ENCODE results near the gene ABLIM1. TPM values are rescaled to one million over a fixed set of nuclear protein-coding genes. Genes with fewer than 3 reads are reported as not detected.
A peak's percentile ranks its signal among the peaks of the same experiment; 100 is the strongest.

The ABLIM1 gene
- total RNA-seq, 1 experiment from 2014 or later: 79.3 TPM

- H3K27me3 Mint-ChIP-seq (ENCODE audit: insufficient read depth, unreplicated experiment): no peaks in the 10 kb centered on the region
- no peak for TF ChIP-seq CTCF (IDR thresholded peaks at IDR 0.05; ENCODE audit: insufficient read depth in 1 of 2, low read depth in 1 of 2, low read length in 1 of 2, severe bottlenecking in 1 of 2, unreplicated experiment in 1 of 2)
- Histone ChIP-seq H3K27me3 (replicated peaks; ENCODE audit: control insufficient read depth, insufficient read depth, low read length) (no peaks in the 10 kb centered on the region), H3K9me3 (no peaks in the 10 kb centered on the region), H3K36me3 (ENCODE audit: control insufficient read depth, insufficient read depth, low read length) (no peaks in the 10 kb centered on the region), H3K4me1 (peaks cover 42% of the 10 kb centered on the region), H3K4me3 (ENCODE audit: low read depth, low read length) (no peak overlapping the region)
- H3K36me3 Mint-ChIP-seq (ENCODE audit: insufficient read depth, unreplicated experiment): no peaks in the 10 kb centered on the region
- peak overlapping the region; percentile 69 for H3K4me3 Mint-ChIP-seq (ENCODE audit: unreplicated experiment)
- H3K4me1 Mint-ChIP-seq (ENCODE audit: low read depth, unreplicated experiment): peaks cover 30% of the 10 kb centered on the region
- BruUV-seq (replicated peaks): no TSS peak
- intact Hi-C loops (cut with micrococcal nuclease; ENCODE audit: unreplicated experiment): loop anchor here (1.0 to 2.0 kb wide), 3 partner anchors 30 to 61 kb away; no protein-coding TSS in a partner anchor
- DNase-seq: no peak
- no peaks in the 10 kb centered on the region for H3K9me3 Mint-ChIP-seq (ENCODE audit: unreplicated experiment)
- CTCF ChIA-PET: interaction anchor here (0.5 kb wide), 1 partner anchor 222 kb away, joined by 3 read pairs; no protein-coding TSS in a partner anchor
- peak overlapping the region; percentile 75 for H3K27ac Mint-ChIP-seq (ENCODE audit: unreplicated experiment)
- POLR2A ChIA-PET: interaction anchor here (0.7 kb wide), 1 partner anchor 53 kb away, joined by 3 read pairs; no protein-coding TSS in a partner anchor
These were observed 27.4 kb upstream of the ABLIM1 start for GRCh38 chr10:114685456-114685855.

- Mint-ChIP-seq H3K9me3 (ENCODE audit: unreplicated experiment) (no peaks in the 10 kb centered on the region), H3K4me1 (ENCODE audit: low read depth, unreplicated experiment) (peaks cover 30% of the 10 kb centered on the region), H3K4me3 (ENCODE audit: unreplicated experiment) (peak overlapping the region; percentile 69), H3K36me3 (ENCODE audit: insufficient read depth, unreplicated experiment) (no peaks in the 10 kb centered on the region), H3K27me3 (ENCODE audit: insufficient read depth, unreplicated experiment) (no peaks in the 10 kb centered on the region), H3K27ac (ENCODE audit: unreplicated experiment) (peak overlapping the region; percentile 75)
- no peaks in the 10 kb centered on the region for H3K36me3 ChIP-seq (ENCODE audit: control insufficient read depth, insufficient read depth, low read length)
- ChIA-PET POLR2A (interaction anchor here (0.7 to 1.3 kb wide), 3 partner anchors 21 to 254 kb away, joined by 3 read pairs; partner anchors contain the start of gene TRUB1), CTCF (interaction anchor here (1.0 kb wide), 1 partner anchor 29 kb away, joined by 5 read pairs; no protein-coding TSS in a partner anchor)
- no TSS peak for BruUV-seq (replicated peaks)
- no peak for TF ChIP-seq CTCF (IDR thresholded peaks at IDR 0.05; ENCODE audit: insufficient read depth in 1 of 2, low read depth in 1 of 2, low read length in 1 of 2, severe bottlenecking in 1 of 2, unreplicated experiment in 1 of 2)
- H3K27me3 ChIP-seq (replicated peaks; ENCODE audit: control insufficient read depth, insufficient read depth, low read length): no peaks in the 10 kb centered on the region
- intact Hi-C loops (cut with micrococcal nuclease; ENCODE audit: unreplicated experiment): loop anchor here (1.0 to 2.0 kb wide), 3 partner anchors 30 to 60 kb away; no protein-coding TSS in a partner anchor
- no peak overlapping the region; the same call in 1 of the 2 replicates for H3K4me3 ChIP-seq (ENCODE audit: low read depth, low read length)
- DNase-seq: peak; percentile 47 to 70
- H3K9me3 ChIP-seq: no peaks in the 10 kb centered on the region
- peaks cover 42% of the 10 kb centered on the region for H3K4me1 ChIP-seq
These were observed 26.7 kb upstream of the ABLIM1 start for GRCh38 chr10:114684822-114685209.

GRCh38 chr10:114684084-114684821 is 26.2 kb upstream of the ABLIM1 start:
- Mint-ChIP-seq H3K4me3 (ENCODE audit: unreplicated experiment) (peak overlapping the region; percentile 69), H3K4me1 (ENCODE audit: low read depth, unreplicated experiment) (peaks cover 30% of the 10 kb centered on the region), H3K36me3 (ENCODE audit: insufficient read depth, unreplicated experiment) (no peaks in the 10 kb centered on the region), H3K9me3 (ENCODE audit: unreplicated experiment) (no peaks in the 10 kb centered on the region), H3K27me3 (ENCODE audit: insufficient read depth, unreplicated experiment) (no peaks in the 10 kb centered on the region), H3K27ac (ENCODE audit: unreplicated experiment) (peak overlapping the region; percentile 75)
- TSS peak; percentile 74 for BruUV-seq (replicated peaks)
- Histone ChIP-seq H3K4me3 (ENCODE audit: low read depth, low read length) (peak overlapping the region; percentile 20), H3K9me3 (no peaks in the 10 kb centered on the region), H3K27me3 (replicated peaks; ENCODE audit: control insufficient read depth, insufficient read depth, low read length) (no peaks in the 10 kb centered on the region), H3K36me3 (ENCODE audit: control insufficient read depth, insufficient read depth, low read length) (no peaks in the 10 kb centered on the region), H3K4me1 (peaks cover 42% of the 10 kb centered on the region)
- ChIA-PET POLR2A (interaction anchor here (1.1 to 1.3 kb wide), 2 partner anchors 20 to 254 kb away, joined by 3 read pairs; partner anchors contain the start of gene TRUB1), CTCF (interaction anchor here (1.0 kb wide), 1 partner anchor 29 kb away, joined by 5 read pairs; no protein-coding TSS in a partner anchor)
- peak; percentile 42 to 53 for DNase-seq
- intact Hi-C loops (cut with micrococcal nuclease; ENCODE audit: unreplicated experiment): loop anchor here (2.0 kb wide), 1 partner anchor 59 kb away; no protein-coding TSS in a partner anchor
- TF ChIP-seq CTCF (IDR thresholded peaks at IDR 0.05; ENCODE audit: insufficient read depth in 1 of 2, low read depth in 1 of 2, low read length in 1 of 2, severe bottlenecking in 1 of 2, unreplicated experiment in 1 of 2): no peak
